ENCODE data around the gene PCED1B.
"Not testable (repeated sequence)": the region's sequence is repeated elsewhere in the genome, so short reads cannot be mapped to it uniquely, and the experiment has no call there.

PCED1B gene

DNA sequence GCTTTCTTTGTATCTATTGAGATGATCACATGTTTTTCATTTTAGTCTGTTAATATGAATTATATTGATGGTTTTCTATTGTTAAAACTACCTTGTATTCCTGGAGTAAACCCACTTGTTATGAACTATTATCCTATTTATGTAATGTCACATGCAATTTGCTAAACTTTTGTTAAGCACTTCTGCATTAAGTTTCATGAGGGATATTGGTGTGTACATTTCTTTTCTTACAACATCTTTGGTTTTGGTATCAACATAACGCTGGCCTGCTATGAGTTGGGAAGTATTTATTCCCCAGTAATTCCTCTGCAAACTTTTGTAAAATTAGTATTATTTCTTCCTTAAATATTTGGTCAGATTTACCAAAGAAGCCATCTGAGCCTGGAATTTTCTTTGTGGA lies 46.8 kb downstream of the PCED1B start:
- DNase-seq = no peak

DNA sequence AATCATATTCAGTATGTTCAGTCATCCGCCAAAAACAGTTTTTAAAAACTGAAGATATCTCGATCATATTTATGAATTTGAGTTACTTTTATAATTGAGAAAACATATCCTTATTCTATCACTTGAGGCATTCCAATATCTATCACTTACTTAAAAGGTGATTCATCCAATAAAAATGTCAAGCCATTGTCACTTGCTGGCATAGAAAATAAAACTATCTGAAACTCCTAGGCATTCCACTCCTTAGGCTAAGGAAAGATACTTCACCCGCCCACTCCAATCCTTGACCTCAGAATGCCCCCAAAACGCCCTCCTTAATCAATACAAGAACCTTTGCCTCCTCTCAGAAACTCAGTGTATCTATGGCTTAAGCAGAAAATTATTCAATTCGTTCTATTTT lies 51.6 kb downstream of the PCED1B start:
- DNase-seq = no peak

DNA sequence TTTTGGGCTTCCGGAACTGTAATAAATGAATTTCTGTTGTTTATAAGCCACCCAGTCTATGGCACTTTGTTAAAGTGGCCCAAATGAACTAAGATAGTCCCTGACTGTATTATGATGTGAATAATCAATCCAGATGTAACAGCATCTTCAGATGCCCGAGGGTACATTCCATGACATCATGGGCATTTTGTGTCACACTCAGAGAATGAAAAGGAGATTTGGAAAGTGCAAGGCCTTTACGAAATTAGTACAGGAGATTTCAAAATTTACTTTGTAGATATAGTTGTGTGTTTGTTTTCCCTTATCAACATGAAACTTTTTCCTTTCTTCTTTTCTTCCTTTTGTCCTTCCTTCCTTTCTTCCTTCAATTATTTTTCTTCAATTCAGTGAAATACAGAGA lies 54.6 kb downstream of the PCED1B start:
- no peak for DNase-seq

DNA sequence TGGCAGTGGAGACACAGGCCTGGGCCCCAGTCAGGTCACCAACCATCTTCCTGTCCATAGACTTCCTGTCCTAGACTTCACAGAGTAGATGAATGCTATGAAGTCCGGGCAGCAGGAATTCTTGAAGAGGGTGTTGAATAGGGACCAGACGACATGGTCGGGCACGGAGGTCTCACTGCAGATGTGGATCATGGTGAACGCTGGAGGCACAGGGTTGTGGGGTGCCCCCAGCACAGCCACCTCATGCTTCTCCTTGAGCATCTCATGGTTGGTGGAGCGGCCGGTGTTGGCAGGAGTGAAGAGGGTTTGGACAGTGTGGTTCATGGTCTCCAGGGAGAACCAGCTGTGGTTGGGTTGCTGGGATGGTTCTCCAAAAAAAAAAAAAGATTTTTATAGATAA lies 56.2 kb downstream of the PCED1B start:
- DNase-seq = no peak

DNA sequence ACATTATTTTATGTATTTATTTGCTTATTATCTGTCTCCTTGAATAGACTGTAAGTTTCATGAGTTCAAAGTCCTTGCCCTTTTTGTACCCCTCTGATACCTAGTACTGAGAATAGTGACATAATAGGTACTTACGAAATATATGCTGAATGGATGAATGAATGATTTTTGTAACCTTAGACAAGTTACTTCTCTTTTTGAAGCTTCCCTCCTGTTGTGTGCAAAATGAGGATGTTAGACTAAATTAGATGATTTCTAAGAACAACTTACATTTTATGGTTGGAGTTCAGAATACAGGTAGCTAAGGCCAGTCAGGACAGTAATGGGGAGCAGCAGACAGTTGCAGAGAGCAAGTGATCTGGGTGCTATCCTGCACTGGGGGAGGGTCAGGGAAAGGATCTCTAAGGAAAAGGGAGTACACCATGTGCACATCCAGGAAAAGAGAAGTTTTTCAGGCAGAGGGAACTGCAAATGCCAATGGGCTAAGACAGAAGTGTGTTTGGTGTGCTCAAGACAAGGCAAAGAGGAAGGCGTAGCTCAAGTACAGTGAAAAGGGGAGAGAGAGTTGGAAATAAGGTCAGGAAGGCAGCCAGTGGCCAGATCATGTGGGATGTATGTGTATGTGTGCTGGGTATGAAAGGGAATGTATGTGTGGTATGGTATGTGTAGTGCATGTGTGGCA lies 59.7 kb downstream of the PCED1B start:
- DNase-seq = no peak

DNA sequence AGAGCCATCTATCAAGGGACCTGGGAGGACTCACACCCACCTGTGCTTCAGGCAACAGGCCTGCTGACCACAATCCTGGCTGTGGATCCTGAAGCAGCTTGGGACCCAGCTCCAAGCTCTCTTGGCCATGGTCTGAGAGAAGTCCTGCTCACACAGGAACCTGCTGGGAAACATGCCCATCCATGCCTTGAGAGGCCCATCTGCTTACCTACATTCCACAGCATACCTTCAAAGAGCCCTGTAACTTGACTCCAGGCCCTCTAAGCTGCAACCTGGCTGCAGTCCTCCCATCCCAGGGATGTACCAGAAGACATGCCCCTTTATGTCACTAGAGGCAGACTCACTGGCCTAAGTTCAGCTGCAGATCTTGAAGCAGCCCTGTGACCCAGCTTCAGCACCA lies 62.0 kb downstream of the PCED1B start:
- DNase-seq = no peak

DNA sequence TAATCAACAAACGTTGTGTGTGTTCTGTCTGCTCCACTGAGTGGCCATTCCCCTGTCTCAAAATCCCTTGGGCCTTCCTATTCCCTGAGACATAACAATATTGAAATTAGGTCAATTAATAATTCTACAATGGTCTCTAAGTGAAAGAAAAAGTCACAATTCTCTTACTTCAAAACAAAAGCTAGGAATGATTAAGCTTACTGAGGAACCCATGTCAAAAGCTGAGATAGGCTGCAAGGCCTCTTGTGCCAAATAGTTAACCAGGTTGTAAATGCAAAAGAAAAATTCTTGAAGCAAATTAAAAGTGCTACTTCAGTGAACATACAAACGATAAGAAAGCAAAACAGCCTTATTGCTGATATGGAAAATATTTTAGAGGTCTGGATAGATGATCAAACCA lies 65.3 kb downstream of the PCED1B start:
- DNase-seq = no peak

DNA sequence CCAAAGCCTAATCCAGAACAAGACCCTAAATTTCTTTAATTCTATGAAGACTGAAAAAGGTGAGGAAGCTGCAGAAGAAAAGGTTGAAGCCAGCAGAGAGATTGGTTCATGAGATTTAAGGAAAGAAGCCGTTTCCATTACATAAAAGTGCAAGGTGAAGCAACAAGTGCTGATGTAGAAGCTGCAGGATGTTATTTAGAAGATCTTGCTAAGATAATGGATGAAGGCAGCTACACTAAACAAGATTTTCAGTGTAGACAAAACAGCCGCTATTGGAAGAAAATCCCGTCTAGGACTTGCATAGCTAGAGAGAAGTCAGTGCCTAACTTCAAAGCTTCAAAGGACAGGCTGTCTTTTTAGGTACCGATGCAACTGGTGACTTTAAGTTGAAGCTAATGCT lies 65.8 kb downstream of the PCED1B start:
- DNase-seq = no peak

DNA sequence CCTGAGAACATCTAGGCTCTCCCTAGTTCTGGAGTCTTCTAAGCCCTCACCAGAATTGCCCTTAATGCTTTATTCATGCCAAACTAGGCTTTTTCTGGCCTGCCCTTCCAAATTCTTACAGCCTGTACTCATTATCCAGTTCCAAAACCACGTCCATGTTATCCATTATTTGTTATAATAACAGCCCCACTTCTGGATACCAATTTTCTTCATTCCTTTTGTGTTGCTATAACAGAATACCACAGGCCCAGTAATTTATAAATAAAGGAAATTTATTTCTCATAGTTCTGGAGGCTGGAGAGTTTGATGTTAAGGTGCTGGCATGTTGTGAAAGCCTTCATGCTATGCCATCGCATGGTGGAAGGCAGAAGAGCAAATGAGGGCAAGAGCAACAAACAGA lies 68.3 kb downstream of the PCED1B start:
- DNase-seq = no peak

DNA sequence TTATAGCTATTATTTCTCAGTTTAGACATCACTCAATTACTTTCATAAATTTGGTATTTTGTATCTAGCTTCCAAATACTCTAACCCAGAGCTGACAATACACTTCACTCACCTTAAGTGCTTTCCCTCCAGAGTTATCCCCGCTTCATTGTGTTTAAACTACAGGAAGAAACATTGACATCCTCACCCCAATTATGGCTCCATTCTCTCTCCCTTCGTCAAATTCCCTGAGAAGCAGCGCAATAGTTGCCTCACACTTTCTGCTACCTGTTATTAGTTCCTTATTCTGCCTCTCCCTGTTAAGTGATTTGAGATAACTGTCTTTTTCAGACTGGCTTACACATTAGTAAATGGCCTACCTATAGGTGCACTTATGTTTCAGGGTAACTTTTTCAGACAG lies 69.7 kb downstream of the PCED1B start:
- no peak for DNase-seq

DNA sequence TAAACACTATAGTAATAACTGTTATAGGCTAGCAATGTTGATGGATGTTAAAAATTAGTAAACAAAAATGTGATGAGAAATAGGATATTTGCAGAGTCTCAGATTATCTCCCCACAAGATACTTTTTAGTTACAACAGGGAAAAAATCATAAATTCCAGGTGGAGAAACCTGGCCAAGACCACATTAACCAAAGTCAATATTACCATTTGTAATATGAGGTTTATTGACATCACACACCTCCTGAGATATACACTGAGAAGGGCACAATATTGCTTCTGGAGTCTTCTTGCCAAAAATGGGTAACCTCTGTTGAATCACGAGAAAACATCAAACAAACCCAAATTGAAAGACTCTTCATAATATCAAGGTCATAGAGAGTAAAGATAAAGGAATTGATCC lies 72.7 kb downstream of the PCED1B start:
- DNase-seq = no peak

DNA sequence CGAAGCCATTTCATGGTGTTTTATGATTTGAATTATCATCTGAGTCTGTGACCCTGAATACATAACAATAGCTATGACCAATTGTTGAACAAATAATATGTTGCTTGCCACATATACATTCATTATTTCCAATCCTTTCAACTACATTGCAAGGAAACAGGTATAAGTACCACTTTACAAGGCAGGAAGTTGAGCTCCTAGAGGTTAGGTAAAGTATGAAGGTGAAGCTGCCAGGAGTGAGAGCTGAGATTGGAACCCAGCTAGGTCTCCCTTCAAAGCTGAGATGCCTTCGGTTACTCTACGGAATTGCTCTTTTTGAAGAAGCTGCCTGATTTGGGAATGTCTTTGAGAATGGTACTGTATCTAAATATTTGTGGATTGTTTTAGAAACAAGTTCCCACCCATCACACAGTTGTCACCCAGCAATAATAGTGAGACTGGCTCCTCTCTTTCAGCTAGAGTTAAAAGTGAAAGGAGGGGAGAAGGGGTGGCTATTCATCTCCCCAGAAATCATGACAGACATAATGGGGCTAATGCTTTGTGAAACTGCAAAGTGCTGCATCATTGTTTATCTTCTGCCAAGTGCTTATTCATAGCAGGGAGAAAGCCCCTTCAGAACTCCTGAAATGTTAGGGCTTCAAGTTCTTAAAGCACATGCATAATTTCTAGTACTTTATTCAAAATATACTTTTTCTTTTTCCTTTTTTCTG lies 76.2 kb downstream of the PCED1B start:
- DNase-seq = no peak

DNA sequence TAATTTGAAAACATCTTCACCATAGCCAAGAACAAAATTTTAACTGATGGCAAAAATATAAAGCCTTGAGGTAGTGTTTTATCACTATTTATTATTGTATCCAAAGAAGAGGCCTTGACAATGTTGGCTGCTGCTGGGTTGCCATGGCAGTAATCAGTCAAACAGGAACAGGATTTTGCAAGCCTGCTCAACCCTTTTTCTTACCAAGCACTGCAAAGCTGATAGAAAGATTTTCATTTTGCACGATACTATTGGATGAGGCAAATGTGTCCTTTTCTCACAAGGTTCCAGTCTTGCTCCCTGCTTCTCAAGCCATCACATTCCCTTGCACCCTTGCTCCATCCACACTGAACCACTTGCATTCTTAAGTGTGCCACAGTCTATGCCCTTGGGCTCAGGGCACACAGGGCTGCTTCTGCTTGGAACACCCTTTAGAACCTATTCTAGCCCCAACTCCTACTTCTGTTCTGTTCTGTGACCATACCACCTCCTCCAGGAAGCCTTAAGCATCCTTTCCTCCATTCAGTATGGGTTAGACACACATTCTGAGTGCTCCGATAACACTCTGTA lies 76.8 kb downstream of the PCED1B start:
- DNase-seq = no peak

DNA sequence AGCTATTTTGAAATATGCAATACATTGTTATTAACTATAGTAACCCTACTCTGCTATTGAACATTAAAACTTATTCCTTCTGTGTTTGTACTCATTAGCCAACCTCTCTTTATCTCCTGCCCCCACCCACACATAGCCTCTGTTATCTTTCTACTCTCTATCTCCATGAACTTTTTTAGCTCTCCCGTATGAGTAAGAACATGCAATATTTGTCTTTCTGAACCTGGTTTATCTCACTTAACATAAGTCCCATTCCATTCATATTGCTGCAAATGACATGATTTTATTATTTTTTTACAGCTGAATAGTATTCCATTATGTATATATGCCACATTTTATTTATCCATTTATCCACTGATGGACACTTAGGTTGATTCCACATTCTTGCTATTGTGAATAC lies 79.4 kb downstream of the PCED1B start:
- DNase-seq = no peak

DNA sequence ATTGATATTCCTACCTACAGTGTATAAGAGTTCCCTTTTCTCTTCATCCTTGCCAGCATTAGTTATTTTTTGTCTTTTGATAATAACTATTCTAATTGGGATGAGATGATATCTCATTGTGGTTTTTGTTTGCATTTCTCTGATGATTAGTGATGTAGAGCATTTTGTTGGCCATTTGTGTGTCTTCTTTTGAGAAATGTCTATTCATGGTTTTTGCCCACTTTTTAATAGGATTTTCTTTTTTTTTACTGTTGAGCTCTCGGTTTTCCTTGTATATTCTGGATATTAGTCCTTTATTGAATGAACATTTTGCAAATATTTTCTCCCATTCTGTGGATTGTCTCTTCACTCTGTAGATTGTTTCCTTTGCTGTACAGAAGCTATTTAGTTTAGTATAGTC lies 79.9 kb downstream of the PCED1B start:
- no peak for DNase-seq

DNA sequence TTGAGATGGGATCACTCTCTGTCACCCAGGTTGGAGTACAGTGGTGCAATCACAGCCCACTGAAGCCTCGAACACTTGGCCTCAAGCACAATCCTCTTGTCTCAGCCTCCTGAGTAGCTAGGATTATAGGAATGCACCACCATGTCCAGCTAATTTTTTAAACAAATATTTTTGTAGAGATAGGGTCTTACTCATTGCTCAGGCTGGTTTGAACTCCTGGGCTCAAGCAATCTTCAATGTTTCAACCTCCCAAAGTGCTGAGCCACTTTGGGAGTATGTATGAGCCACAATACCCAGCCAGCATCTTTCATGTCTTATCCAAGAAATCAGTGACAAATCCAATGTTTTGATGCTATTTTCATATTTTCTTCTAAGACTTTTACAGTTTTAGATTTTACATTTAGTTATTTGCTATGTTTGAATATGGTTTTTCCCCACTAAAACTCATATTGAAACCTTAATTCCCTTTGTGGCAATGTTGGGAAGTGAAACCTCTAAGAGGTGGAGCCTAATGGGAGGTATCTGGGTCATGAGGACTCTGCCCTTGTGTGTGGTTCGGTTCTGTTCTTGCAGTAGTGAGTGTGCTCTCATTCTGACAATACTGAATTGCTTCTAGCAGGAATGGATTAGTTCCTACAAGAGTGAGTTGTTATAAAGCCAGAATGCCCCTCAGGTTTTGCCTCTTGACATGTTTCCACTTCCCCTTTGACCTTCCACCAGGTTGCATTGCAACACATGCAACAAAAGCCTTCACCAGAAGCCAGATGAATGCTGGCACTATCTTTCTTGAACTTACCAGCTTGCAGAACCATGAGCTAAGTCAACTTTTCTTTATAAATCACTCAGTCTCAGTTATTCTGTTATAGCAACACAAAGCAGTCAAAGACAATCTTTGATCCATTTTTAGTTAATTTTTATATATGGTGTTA lies 81.2 kb downstream of the PCED1B start:
- no peak for DNase-seq

DNA sequence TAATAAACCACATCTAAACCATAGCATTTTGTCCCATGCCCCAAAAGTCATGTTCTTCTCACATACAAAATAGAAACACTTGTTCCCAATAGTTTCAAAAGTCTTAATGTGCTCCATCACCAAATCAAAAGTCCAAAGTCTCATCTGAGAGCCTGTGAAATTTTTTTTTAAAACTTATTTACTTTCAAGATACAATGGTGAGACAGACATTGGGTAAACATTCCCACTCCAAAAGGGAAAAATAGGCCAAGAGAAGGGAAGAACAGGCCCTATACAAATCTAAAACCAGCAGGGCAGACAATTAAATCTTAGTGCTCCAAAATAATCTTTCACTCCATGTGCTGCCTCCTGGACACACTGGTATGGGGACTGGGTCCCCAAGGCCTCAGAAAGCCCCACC lies 84.7 kb downstream of the PCED1B start:
- no peak for DNase-seq

DNA sequence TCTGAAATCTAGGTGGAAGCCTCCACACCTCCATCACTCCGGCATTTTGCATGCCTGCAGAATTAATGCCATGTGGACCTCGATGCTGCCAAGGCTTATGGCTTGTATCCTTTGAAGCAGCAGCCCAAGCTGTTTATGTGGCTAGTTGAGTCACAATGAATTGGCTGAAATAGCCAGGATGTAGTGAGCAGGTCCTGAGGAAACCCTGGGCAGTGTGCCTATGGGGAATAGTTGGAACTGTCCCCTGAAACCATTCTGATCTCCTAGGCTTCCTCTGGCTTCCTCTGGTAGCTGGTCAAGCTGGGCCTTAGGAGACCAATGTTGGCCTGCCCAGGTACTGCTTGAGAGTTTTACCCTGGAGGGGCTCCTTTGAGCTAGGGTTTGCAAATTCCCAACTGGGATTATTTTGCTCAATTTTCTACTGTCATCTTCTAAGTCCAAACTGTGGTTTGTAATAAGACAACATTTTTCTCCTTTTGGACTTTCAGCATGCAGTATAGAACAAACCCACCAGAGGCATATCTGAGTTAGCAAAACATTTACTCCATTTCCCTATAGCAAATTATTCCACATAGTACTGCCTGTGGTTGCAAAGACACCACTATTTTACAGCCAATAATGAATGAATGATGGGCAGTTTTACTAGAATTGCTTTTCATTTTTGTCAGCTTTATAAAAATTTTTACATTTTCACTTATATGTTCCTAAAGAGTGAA lies 85.5 kb downstream of the PCED1B start:
- no peak for DNase-seq

DNA sequence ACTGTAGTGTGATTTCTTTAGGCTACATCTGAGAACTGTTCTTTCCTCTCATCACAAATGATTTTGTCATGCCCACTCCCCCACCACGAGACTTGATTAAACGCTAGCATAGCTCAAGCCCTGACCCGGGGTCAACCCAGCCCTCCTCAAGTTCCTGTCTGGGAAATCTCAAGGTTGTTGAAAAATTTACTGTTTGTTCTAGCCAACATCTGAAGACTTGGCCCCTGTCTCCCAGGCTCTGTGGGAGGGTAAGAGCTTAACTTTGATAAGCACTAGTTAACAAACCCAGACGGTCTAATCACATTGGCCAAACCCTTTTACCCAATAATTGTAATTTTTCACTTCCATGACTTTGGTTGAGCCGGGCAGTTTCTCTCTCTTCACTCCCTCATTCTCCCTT lies 86.5 kb downstream of the PCED1B start:
- no peak for DNase-seq

DNA sequence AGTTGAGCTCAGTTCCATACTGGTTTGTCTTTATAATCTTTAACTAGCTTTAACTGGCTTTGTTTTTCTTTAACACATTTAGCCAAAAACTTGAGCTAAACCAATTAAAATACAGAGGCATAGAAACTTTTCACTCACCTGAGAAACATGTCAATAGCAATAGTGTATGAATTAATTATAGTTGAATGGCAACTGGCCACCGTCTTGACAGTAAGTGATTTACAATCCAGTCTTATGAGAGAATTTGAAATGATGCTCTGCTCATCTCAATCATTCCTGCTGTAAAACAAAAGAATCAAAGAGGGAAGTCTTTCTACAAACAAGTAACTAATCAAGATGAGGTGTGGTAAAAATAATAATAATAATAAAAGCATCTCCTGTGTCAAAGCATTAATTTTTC lies 86.9 kb downstream of the PCED1B start:
- no peak for DNase-seq

DNA sequence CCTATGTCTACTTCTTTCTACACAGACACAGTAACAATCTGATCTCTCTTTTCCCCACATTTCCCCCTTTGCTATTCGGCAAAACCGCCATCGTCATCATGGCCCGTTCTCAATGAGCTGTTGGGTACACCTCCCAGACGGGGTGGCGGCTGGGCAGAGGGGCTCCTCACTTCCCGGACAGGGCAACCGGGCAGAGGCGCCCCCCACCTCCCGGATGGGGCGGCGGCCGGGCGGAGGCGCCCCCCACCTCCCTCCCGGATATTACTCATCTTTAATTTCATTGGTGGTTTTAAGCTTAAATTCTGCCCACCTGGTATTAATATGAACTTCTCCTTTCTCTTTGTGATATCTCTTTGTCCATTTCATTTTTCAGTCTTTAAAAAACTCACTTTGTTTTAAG lies 90.9 kb downstream of the PCED1B start:
- not testable (repeated sequence) for DNase-seq

DNA sequence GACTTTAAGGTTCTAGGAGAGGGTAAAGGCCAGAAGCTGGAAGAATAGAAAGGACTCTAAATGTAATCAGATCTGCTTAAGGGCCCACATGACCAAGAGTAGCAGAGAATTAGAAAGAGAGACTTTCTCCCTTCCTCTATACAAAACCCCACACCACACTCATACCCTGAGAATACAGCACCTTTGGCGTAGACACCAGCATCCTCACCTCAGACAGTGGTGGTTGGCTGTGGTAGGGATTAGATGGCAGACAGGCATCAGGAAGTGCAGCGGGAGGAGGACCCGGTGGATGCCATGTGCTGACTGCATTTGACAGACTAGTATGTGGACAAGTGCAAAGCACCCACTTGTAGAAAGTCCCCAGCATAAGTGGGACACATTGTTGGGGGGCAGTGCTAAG lies 98.6 kb downstream of the PCED1B start:
- DNase-seq = no peak
